Neural crest cell (in vitro differentiated cells): Measurements from ENCODE around the gene ALPK1. TPM values are rescaled to one million over a fixed set of nuclear protein-coding genes. Genes with fewer than 3 reads are reported as not detected.

ENCODE experiments used
- DNase-seq: peaks from one replicate; pipeline ENCODE4 v3.0.0; 2021; ENCODE audit warnings: low read depth, mixed read lengths, low spot score
- H3K27ac Mint-ChIP-seq: one replicate; pipeline ENCODE4 v1.8.0; 2021; ENCODE audit warnings: mild to moderate bottlenecking, mixed read lengths; ENCODE audit not compliant: unreplicated experiment
- H3K27me3 Mint-ChIP-seq: 2 replicates; pipeline ENCODE4 v1.8.0; 2021; ENCODE audit warnings: low read depth, mild to moderate bottlenecking, mixed read lengths
- H3K36me3 Mint-ChIP-seq: 2 replicates; pipeline ENCODE4 v1.8.0; 2021; ENCODE audit warnings: low read depth, mild to moderate bottlenecking, mixed read lengths
- H3K4me1 Mint-ChIP-seq: 2 replicates; pipeline ENCODE4 v1.8.0; 2021; ENCODE audit warnings: mixed read lengths
- H3K4me3 Mint-ChIP-seq: one replicate; pipeline ENCODE4 v1.8.0; 2021; ENCODE audit warnings: mild to moderate bottlenecking, mixed read lengths
- H3K9me3 Mint-ChIP-seq: 2 replicates; pipeline ENCODE4 v1.8.0; 2021; ENCODE audit warnings: mixed read lengths
- total RNA-seq: library from RNA; stranded (reverse); gene quantifications from 2 replicates; pipeline ENCODE4 v1.2.1, GENCODE V29; 2021
- TF ChIP-seq, protein P1 (sequence below): fragments of 200-600 bp; sonication (generic); conservative IDR thresholded peaks from 2 replicates; pipeline ENCODE4 v1.5.0; 2021; ENCODE audit warnings: antibody characterized with exemption, mild to moderate bottlenecking

The ALPK1 gene
- total RNA-seq, 1 donor from 2014 or later: 0.68 TPM

DNA sequence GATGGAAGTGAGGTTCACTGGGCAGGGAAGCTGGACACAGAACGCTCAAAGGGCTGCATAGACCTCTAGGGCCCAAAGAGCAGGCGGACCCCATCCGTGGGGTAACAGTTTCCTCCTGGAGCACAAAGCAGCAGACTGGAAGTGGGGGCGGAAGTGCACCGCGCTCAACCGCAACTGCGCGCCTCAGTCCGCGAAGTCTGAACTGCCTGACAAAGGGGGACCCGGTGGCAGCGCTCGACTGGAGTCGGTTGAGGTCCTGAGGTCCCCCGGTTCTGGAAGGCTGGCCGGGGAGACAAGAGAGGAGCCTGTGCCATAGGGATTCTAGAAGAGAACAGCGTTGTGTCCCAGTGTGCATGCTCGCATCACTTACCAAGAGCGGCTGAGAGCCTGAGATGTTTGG is 58.5 kb downstream of the ALPK1 start:
- TF ChIP-seq, protein P1, sequence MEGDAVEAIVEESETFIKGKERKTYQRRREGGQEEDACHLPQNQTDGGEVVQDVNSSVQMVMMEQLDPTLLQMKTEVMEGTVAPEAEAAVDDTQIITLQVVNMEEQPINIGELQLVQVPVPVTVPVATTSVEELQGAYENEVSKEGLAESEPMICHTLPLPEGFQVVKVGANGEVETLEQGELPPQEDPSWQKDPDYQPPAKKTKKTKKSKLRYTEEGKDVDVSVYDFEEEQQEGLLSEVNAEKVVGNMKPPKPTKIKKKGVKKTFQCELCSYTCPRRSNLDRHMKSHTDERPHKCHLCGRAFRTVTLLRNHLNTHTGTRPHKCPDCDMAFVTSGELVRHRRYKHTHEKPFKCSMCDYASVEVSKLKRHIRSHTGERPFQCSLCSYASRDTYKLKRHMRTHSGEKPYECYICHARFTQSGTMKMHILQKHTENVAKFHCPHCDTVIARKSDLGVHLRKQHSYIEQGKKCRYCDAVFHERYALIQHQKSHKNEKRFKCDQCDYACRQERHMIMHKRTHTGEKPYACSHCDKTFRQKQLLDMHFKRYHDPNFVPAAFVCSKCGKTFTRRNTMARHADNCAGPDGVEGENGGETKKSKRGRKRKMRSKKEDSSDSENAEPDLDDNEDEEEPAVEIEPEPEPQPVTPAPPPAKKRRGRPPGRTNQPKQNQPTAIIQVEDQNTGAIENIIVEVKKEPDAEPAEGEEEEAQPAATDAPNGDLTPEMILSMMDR: no peak
- Mint-ChIP-seq H3K9me3 (peaks cover 8% of the 10 kb centered on the region), H3K4me1 (no peaks in the 10 kb centered on the region), H3K36me3 (peaks cover 4% of the 10 kb centered on the region), H3K27me3 (no peaks in the 10 kb centered on the region), H3K27ac (no peak overlapping the region), H3K4me3 (no peak overlapping the region)
- DNase-seq: no peak

GRCh38 chr4:112357453-112357852 is 60.3 kb downstream of the ALPK1 start:
- Mint-ChIP-seq H3K27ac (no peak overlapping the region), H3K4me3 (no peak overlapping the region), H3K36me3 (peaks cover 13% of the 10 kb centered on the region)

GRCh38 chr4:112357897-112358296 is 60.7 kb downstream of the ALPK1 start:
- TF ChIP-seq, protein P1: no peak
- Mint-ChIP-seq H3K9me3 (peaks cover 15% of the 10 kb centered on the region), H3K27me3 (no peaks in the 10 kb centered on the region), H3K4me3 (no peak overlapping the region), H3K4me1 (peaks cover 10% of the 10 kb centered on the region), H3K36me3 (peaks cover 15% of the 10 kb centered on the region), H3K27ac (no peak overlapping the region)
- DNase-seq: no peak

More at GRCh38 chr4:112357453-112357852, 60.3 kb downstream of the ALPK1 start:
- no peaks in the 10 kb centered on the region for H3K27me3 Mint-ChIP-seq
- no peak for DNase-seq
- H3K4me1 Mint-ChIP-seq: peaks cover 10% of the 10 kb centered on the region
- TF ChIP-seq, protein P1: no peak
- peaks cover 14% of the 10 kb centered on the region for H3K9me3 Mint-ChIP-seq

DNA sequence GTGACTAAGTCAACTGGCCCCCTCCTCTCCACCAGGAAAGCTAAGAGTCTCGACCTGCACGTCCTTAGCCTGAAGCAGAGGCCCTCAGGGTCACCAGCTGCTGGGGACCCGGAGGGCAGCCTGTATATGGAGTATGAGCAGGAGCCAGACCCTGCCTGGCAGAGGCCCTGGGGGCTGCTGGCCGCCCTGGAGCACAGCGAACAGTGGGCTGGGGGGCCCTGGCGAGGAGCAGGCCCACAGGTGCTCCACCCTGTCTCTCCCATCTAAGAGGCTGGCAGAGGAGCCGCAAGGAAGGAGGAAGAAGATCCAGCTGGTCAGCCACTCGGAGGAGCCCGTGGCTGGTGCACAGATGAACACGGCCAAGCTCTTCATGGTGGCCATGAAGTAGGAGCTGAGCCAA is 61.2 kb downstream of the ALPK1 start:
- no peak overlapping the region for H3K27ac Mint-ChIP-seq
- TF ChIP-seq, protein P1: no peak
- DNase-seq: no peak
- H3K36me3 Mint-ChIP-seq: peaks cover 20% of the 10 kb centered on the region
- peaks cover 13% of the 10 kb centered on the region for H3K9me3 Mint-ChIP-seq
- H3K4me3 Mint-ChIP-seq: no peak overlapping the region
- H3K4me1 Mint-ChIP-seq: peaks cover 10% of the 10 kb centered on the region
- no peaks in the 10 kb centered on the region for H3K27me3 Mint-ChIP-seq

DNA sequence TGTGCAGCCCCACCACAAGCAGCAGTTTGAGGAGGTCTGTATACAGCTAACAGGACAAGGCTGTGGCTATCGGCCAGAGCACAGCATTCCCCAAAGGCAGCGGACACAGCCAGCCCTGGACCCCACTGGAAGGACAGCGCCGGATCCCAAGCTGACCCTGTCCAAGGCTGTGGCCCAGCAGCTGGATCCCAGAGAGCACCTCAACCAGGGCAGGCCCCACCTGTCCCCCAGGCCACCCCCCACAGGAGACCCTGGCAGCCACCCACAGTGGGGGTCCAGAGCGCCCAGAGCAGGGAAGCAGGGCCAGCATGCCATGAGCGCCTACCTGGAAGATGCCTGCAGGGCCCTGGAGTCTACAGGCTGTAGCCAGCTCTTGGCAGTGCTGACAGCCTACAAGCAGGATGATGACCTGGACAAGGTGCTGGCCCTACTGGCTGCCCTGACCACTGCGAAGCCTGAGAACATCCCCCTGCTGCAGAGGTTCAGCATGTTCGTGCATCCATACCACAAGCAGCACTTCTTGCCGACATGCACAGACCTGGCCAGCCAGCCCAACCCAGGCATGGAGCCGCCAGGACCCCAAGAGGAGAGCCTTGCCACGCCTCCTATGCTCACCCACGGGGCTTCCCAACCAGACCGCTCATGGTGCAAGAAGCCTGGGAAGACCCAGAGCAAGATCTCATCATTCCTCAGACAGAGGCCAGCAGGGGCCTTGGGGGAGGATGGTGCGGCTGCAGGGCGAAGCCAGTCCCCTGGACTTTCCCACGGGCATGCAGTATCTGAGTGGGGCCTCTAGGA is 62.0 kb downstream of the ALPK1 start:
- Mint-ChIP-seq H3K4me3 (no peak overlapping the region), H3K36me3 (peaks cover 20% of the 10 kb centered on the region), H3K27me3 (no peaks in the 10 kb centered on the region), H3K4me1 (peaks cover 10% of the 10 kb centered on the region), H3K27ac (no peak overlapping the region), H3K9me3 (peaks cover 14% of the 10 kb centered on the region)
- TF ChIP-seq, protein P1: no peak
- DNase-seq: no peak
